RWPE2 (cell line): ENCODE measurements around the gene GADL1.

ENCODE experiments used
- ATAC-seq: fragments of 200-7000 bp; cut with Tn5 transposase; 3 replicates; pipeline ENCODE4 v1.9.1; 2021; ENCODE audit warnings: low read depth
- DNase-seq: peaks from one replicate; pipeline ENCODE4 v3.0.0-alpha.2; 2020; ENCODE audit warnings: low spot score
- H3K27ac ChIP-seq: fragments of 450-650 bp; 2 replicates; pipeline ENCODE4 v1.5.1; 2017; ENCODE audit warnings: mild to moderate bottlenecking; ENCODE audit not compliant: poor library complexity, severe bottlenecking
- H3K27me3 ChIP-seq: fragments of 250-450 bp; sonication (Bioruptor Pico); 2 replicates; pipeline ENCODE4 v1.5.1; 2021; ENCODE audit warnings: mild to moderate bottlenecking, moderate library complexity; ENCODE audit not compliant: insufficient read depth, poor library complexity, severe bottlenecking
- H3K36me3 ChIP-seq: fragments of 250-450 bp; sonication (Bioruptor Pico); 2 replicates; pipeline ENCODE4 v1.5.1; 2020; ENCODE audit warnings: low read depth, mild to moderate bottlenecking, moderate library complexity
- H3K4me1 ChIP-seq: fragments of 250-450 bp; sonication (Bioruptor Pico); 2 replicates; pipeline ENCODE4 v1.5.1; 2021; ENCODE audit warnings: mild to moderate bottlenecking, moderate library complexity; ENCODE audit not compliant: insufficient read depth, poor library complexity, severe bottlenecking
- H3K4me3 ChIP-seq: fragments of 250-450 bp; sonication (Bioruptor Pico); 2 replicates; pipeline ENCODE4 v1.5.1; 2021; ENCODE audit warnings: mild to moderate bottlenecking, moderate library complexity; ENCODE audit not compliant: severe bottlenecking
- H3K9me3 ChIP-seq: fragments of 250-450 bp; sonication (Bioruptor Pico); 2 replicates; pipeline ENCODE4 v1.5.1; 2021; ENCODE audit warnings: mild to moderate bottlenecking, moderate library complexity; ENCODE audit not compliant: severe bottlenecking
- CTCF ChIP-seq: fragments of 450-650 bp; IDR thresholded peaks from one replicate; pipeline ENCODE4 v1.5.1; 2017; ENCODE audit warnings: mild to moderate bottlenecking, moderate library complexity; ENCODE audit not compliant: poor library complexity, severe bottlenecking

The GADL1 gene

GRCh38 chr3:30723211-30723610 lies 171.2 kb downstream of the GADL1 start:
- ATAC-seq (no peak), DNase-seq (no peak)
- Histone ChIP-seq H3K27ac (no peak overlapping the region), H3K9me3 (no peaks in the 10 kb centered on the region), H3K4me3 (no peak overlapping the region), H3K36me3 (no peaks in the 10 kb centered on the region), H3K4me1 (peaks cover 13% of the 10 kb centered on the region), H3K27me3 (no peaks in the 10 kb centered on the region)
- no peak for TF ChIP-seq CTCF

- Histone ChIP-seq H3K27ac (peak overlapping the region; percentile 46), H3K4me1 (peaks cover 13% of the 10 kb centered on the region), H3K27me3 (no peaks in the 10 kb centered on the region), H3K36me3 (no peaks in the 10 kb centered on the region), H3K9me3 (no peaks in the 10 kb centered on the region), H3K4me3 (no peak overlapping the region)
- no peak for TF ChIP-seq CTCF
- DNase-seq (no peak), ATAC-seq (no peak)
Observed at GRCh38 chr3:30721314-30721634, 173.2 kb downstream of the GADL1 start.

- H3K27me3 ChIP-seq, result no peaks in the 10 kb centered on the region
- no peaks in the 10 kb centered on the region for H3K9me3 ChIP-seq
- H3K27ac ChIP-seq, result peak overlapping the region; percentile 46
- peaks cover 13% of the 10 kb centered on the region for H3K4me1 ChIP-seq
- no peak overlapping the region for H3K4me3 ChIP-seq
- no peaks in the 10 kb centered on the region for H3K36me3 ChIP-seq
- DNase-seq (no peak), ATAC-seq (peak; percentile 94)
- no peak for TF ChIP-seq CTCF
Observed at GRCh38 chr3:30720586-30721313, 173.7 kb downstream of the GADL1 start.

- H3K27me3 ChIP-seq, result no peaks in the 10 kb centered on the region
- TF ChIP-seq CTCF, result no peak
- H3K4me3 ChIP-seq, result no peak overlapping the region
- DNase-seq (no peak), ATAC-seq (no peak)
- peaks cover 13% of the 10 kb centered on the region for H3K4me1 ChIP-seq
- H3K27ac ChIP-seq, result no peak overlapping the region
- no peaks in the 10 kb centered on the region for H3K9me3 ChIP-seq
- H3K36me3 ChIP-seq, result no peaks in the 10 kb centered on the region
Observed at GRCh38 chr3:30719536-30719935, 174.9 kb downstream of the GADL1 start.

- Histone ChIP-seq H3K27me3 (no peaks in the 10 kb centered on the region), H3K4me1 (no peaks in the 10 kb centered on the region), H3K4me3 (no peak overlapping the region), H3K36me3 (no peaks in the 10 kb centered on the region), H3K27ac (no peak overlapping the region), H3K9me3 (no peaks in the 10 kb centered on the region)
- DNase-seq (no peak), ATAC-seq (no peak)
- no peak for TF ChIP-seq CTCF
Observed at GRCh38 chr3:30713885-30714503, 180.5 kb downstream of the GADL1 start.
